ENCODE data around the gene TRAK1.

Gene TRAK1

DNA sequence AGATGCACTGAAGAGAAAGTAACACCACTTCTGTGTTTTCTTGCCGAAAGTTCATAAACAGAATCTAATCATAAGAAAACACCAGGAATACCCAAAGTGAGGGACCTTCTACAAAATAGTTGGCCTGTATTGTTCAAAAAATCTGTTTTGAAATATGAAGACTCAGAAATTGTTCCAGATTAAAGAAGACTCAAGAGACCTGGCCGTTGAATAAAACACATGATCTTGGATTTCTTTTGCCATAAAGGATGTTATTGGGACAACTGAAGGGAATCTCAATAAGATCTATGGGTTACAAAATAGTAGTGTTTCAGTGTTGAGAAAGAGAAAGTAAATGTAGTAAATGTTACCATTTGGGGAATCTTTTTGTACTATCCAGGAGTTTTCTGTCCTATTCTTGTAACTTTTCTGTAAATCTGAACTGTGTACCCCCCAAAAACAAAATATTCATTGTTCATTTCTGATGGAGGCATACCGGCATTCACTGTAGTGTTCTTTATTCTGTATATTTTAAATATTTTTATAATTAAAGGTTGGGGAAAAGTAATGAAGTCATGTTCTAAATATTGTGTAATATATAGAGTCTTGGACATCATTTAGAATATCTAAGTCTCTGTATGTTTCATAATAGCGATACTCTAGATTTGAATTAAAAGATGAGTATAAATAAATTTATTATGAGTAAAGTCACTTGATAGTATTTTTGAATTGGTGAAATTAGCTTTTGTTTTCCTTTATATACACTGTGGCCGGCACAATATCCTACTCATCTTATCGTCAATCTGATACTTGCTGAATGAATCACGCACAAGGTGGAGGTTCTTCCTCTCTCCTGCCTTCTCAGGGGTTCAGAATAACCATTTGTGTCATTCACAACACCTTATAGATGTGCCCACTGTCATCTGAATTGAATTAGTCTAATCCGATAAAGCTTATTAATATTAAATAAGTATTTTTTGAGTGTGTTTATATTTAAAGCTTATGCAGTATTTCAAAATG lies 66.7 kb downstream of the TRAK1 start:
- no peak for DNase-seq (ENCODE audit: low spot score)

DNA sequence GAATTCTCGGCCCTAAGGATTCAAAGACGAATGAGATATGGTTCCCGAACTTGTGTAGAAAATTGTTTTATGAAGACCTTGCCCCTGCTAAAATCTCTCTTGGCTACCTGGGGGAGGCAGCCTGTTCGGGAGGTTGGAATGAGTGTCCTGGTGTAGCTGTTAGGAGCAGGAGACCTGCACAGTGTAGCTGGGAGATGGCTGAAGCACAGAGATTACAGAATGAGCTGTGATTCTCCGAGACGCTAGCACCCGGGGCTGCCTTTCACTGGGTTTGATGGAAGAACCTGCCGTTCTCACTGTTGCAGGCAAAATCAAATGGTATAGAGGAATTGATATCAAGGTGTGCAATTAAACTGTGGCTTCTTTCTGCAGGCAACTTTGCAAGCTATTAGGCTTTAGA lies 68.0 kb downstream of the TRAK1 start:
- DNase-seq (ENCODE audit: low spot score): no peak

- peak; percentile 34 for DNase-seq (ENCODE audit: low spot score)
Observed at GRCh38 chr3:42159706-42160472, 68.7 kb downstream of the TRAK1 start.

DNA sequence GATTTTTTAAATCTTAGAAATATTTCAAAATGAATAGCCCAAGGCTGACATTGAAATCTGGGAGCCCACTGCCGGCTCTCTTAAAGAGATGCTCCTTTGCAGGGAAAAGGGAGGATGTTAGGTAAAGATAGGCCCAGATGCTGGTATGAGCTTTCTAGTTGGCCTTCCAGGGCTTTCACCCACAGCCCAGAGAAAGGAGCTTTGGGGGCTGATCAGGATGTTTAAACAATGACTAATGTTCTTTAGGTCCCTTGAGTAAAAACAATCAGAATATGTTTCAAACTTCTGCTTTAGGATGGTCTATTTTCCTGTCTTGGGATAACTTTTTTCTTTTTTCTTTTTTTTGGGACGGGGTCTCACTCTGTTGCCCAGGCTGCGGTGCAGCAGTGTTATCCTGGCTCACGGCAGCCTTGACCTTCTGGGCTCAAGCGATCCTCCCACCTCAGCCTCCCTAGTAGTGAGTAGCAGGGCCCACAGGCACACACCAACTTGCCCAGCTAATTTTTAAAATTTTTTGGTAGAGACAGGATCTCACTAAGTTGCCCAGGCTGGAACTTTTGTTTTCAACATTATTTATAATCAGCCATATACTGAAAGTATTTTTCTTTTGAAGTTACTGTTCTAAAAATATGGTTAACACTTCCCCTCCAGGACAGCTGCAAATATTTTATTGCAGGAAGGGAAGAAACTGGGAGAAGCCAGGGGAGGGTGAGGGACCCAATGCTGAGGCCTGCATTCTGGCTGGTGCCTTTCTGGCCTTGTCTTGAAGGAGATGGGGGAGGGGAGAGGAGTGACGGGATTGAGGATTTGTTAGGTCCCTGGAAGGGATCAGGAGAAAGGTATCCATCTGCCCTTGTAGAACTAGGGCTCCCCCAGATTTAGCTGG lies 70.1 kb downstream of the TRAK1 start:
- DNase-seq (ENCODE audit: low spot score): peak; percentile 38

DNA sequence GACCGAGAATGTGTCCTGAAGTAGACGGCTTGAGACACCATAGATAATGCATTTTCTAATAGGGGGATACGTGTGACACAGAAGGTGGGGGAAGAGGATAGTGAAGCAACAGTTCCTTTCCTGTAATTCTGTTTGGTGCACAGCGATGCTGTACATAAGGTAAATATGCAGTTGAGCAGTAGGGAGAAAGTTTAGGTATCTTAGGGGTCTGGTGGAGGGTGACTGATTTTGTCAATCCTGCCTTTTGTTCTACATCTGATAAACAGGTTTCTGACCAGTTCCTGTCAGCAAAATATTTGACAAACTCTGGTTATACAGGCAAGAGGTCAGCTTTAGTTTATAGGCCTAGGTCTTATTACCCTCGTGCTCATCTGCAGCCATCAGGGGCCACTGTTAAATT lies 71.3 kb downstream of the TRAK1 start:
- DNase-seq (ENCODE audit: low spot score): no peak

DNA sequence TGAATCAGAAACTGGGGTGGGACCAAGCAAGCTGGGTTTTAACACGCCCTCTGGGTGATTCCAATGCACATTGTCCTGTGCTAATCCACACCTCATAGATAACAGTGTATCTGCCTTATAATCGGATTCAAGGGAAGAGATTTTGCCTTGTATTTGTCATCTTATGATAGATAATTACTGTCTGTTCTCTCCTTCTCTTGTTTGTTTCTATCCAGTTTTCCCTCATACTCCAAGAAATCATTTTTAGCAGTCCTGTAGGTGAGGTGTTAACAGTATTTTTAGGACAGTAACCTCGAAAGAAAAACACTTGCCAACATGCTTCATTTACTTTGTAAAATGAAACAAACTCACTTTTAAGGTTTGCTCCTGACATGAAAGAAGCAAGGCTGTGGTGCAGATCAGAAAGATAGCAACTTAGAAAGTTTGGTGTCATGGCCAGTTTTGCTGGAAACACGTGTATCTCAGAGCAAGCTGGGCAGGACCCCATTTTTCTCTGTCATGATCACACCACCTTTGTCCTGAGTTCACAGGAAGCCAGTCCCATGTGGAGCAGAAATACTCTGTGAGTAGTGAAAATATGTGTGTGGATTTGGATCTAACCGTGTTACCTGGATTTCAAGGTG lies 72.6 kb downstream of the TRAK1 start:
- no peak for DNase-seq (ENCODE audit: low spot score)

GRCh38 chr3:42164656-42165055 lies 73.5 kb downstream of the TRAK1 start:
- DNase-seq (ENCODE audit: low spot score): no peak

DNA sequence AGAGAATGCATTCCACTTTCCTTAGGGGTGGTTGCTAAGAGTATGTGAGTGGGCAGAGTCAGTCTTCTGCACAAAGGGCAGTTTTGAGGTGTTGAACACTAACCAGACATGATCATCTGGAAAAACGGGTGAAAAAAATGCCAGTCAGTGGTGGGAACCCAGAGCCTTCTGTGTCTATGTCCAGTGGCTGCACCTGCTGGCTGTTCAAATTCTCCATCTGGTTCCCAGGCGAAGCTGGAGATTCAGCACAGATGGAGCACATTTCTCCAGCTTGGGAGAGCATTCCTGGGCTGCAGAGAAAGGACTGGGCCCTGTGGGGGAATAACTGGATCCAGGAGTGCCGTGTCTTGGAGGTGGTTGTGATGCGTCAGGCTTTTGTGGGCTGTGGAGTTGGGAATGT lies 74.1 kb downstream of the TRAK1 start:
- no peak for DNase-seq (ENCODE audit: low spot score)

DNA sequence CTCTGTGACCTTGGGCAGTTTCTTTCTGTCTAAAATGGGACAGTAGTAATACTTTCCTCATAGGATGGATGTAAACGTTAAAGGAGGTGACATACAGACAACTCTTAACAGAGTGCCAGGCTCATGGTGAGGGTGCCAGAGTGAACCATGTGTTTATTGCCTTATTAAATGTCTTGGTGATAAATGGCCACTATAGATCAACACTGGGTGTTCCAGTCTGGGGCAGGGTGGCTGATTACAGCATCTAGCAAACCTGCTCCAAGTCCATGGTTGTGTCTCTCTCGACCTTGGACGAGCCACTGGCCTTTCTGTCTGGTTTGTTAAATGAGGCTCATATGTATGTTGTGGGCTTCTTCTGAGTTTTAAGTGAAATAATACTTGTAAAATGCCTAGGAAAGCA lies 75.1 kb downstream of the TRAK1 start:
- DNase-seq (ENCODE audit: low spot score): no peak

- DNase-seq (ENCODE audit: low spot score): no peak
Observed at GRCh38 chr3:42166662-42167300, 75.6 kb downstream of the TRAK1 start.

- no peak for DNase-seq (ENCODE audit: low spot score)
Observed at GRCh38 chr3:42169579-42170120, 78.5 kb downstream of the TRAK1 start.

- no peak for DNase-seq (ENCODE audit: low spot score)
Observed at GRCh38 chr3:42172047-42172654, 81.0 kb downstream of the TRAK1 start.

DNA sequence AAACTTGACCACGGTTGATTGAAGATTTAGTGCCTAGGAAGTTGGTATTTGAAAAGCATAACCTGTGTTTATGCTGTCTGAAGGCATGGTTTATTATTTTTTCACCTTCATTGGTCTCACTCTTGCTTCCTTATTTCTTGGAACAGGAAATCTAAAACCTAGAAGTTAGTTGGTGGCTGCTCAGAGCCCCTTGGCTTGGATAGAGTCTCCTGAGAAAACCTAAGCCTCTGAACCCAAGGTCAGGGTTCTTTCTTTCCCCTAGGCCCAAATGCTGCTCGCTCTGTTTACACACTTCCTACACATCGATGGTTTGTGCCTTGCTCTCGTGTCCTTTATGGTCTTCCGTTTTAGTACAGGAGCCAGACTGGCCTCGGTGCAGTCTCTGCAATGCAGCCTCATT lies 82.2 kb downstream of the TRAK1 start:
- DNase-seq (ENCODE audit: low spot score): no peak

GRCh38 chr3:42174679-42175385 lies 83.7 kb downstream of the TRAK1 start:
- DNase-seq (ENCODE audit: low spot score): no peak

- no peak for DNase-seq (ENCODE audit: low spot score)
Observed at GRCh38 chr3:42175386-42176240, 84.5 kb downstream of the TRAK1 start.

- DNase-seq (ENCODE audit: low spot score): no peak
Observed at GRCh38 chr3:42176242-42177034, 85.3 kb downstream of the TRAK1 start.

GRCh38 chr3:42177068-42177800 lies 86.1 kb downstream of the TRAK1 start:
- no peak for DNase-seq (ENCODE audit: low spot score)

Data from AG08395 (cell line).